K562 (cell line): ENCODE results near the gene VAPB. TPM values are rescaled to one million over a fixed set of nuclear protein-coding genes. Genes with fewer than 3 reads are reported as not detected.
A peak's percentile ranks its signal among the peaks of the same experiment; 100 is the strongest.

Experiments
- ATAC-seq: fragments of 200-7000 bp; cut with Tn5 transposase; 3 replicates; pipeline ENCODE4 v1.9.1; 2020; ENCODE audit warnings: moderate library complexity
- BruUV-seq: library from RNA; stranded (reverse); fragments of 400-500 nt; replicated peaks from 2 replicates; lab custom pipeline; 2021; lab: Mats Ljungman, UMichigan
- CTCF ChIA-PET: fragments of 300-600 bp; formaldehyde crosslinking; extraction: SDS; loops from one replicate; lab custom pipeline; 2021; ENCODE audit warnings: low intra/inter-chr PET ratio; lab: Yijun Ruan, JAX
- POLR2A ChIA-PET: fragments of 300-600, 350-650 bp; sonication (Branson Sonifier 250); formaldehyde crosslinking; extraction: SDS; loops from one replicate; lab custom pipeline; 2021; ENCODE audit warnings: antibody characterized with exemption, inconsistent platforms; lab: Yijun Ruan, JAX
- DNase-seq, 4 experiments: peaks; one replicate each; pipeline versions ENCODE4 v3.0.0 to v3.0.0-alpha.2; 2011 to 2018; ENCODE audit warnings: low spot score in 3 of 4, mixed read lengths in 3 of 4; ENCODE audit errors: extremely low read depth in 1 of 4
- FAIRE-seq: peaks from 2 replicates; lab custom pipeline; 2011; peaks lifted over from hg19 to GRCh38; lab: Jason Lieb, UNC
- H2AFZ ChIP-seq: 2 replicates; pipeline ENCODE4 v1.6.0; 2011; ENCODE audit warnings: low read depth, low read length, control low read depth, inconsistent platforms
- H3K27ac ChIP-seq: fragments of 200-600 bp; 3 replicates; pipeline ENCODE4 v1.8.0; 2011; ENCODE audit warnings: low read depth, mild to moderate bottlenecking, control low read depth, inconsistent platforms, low read length, moderate library complexity, mixed read lengths; ENCODE audit errors: extremely low read depth
- H3K27me3 ChIP-seq, 2 experiments: fragments of 300-600 bp in 1 of 2; 2 replicates in 1 of 2; 3 replicates in 1 of 2; pipeline versions ENCODE4 v1.6.0 to v1.8.0; 2011; ENCODE audit warnings: inconsistent platforms in 2 of 2, low read length in 2 of 2, mild to moderate bottlenecking in 1 of 2, mixed read lengths in 1 of 2, moderate library complexity in 1 of 2; ENCODE audit not compliant: control insufficient read depth in 2 of 2, insufficient read depth in 2 of 2
- H3K36me3 ChIP-seq: fragments of 300-600 bp; 3 replicates; pipeline ENCODE4 v1.8.0; 2011; ENCODE audit warnings: mild to moderate bottlenecking, low read length, inconsistent platforms; ENCODE audit not compliant: control insufficient read depth, insufficient read depth
- H3K4me1 ChIP-seq, 2 experiments: fragments of 200-600 bp in 1 of 2; replicated peaks in 1 of 2; 2 replicates in 1 of 2; 3 replicates in 1 of 2; pipeline versions ENCODE4 v1.5.1 to v1.8.0; 2011; ENCODE audit warnings: inconsistent platforms in 2 of 2, low read length in 2 of 2, mild to moderate bottlenecking in 1 of 2, mixed read lengths in 1 of 2, moderate library complexity in 1 of 2; ENCODE audit not compliant: control insufficient read depth in 2 of 2, insufficient read depth in 2 of 2
- H3K4me2 ChIP-seq: 2 replicates; pipeline ENCODE4 v1.6.1; 2011; ENCODE audit warnings: low read length, control low read depth, inconsistent platforms, mixed read lengths; ENCODE audit not compliant: insufficient read depth
- H3K4me3 ChIP-seq: fragments of 200-600 bp; sonication (generic), shearing (Covaris generic); 2 replicates; pipeline ENCODE4 v1.5.1; 2016; ENCODE audit warnings: control low read depth, inconsistent platforms
- H3K79me2 ChIP-seq: fragments of 200-600 bp; 3 replicates; pipeline ENCODE4 v1.8.0; 2011; ENCODE audit warnings: low read length, inconsistent platforms; ENCODE audit not compliant: control insufficient read depth, insufficient read depth
- H3K9ac ChIP-seq, 2 experiments: 2 replicates each; pipeline versions ENCODE4 v1.6.0 to v1.6.1; 2011; ENCODE audit warnings: low read depth in 2 of 2, low read length in 2 of 2, control low read depth in 1 of 2, inconsistent platforms in 1 of 2, mild to moderate bottlenecking in 1 of 2, mixed read lengths in 1 of 2; ENCODE audit not compliant: insufficient read depth in 1 of 2
- H3K9me1 ChIP-seq: one replicate; pipeline ENCODE4 v1.6.0; 2011; ENCODE audit warnings: inconsistent platforms, mild to moderate bottlenecking, low read length, moderate library complexity; ENCODE audit not compliant: control insufficient read depth, insufficient read depth
- H3K9me3 ChIP-seq: replicated peaks from 2 replicates; pipeline ENCODE4 v1.5.1; 2011; ENCODE audit warnings: low read depth, low read length, inconsistent platforms; ENCODE audit not compliant: control insufficient read depth, insufficient read depth
- H4K20me1 ChIP-seq: replicated peaks from 2 replicates; pipeline ENCODE4 v1.6.1; 2011; ENCODE audit warnings: low read length, inconsistent platforms, mixed read lengths; ENCODE audit not compliant: control insufficient read depth, insufficient read depth
- BRD4 ChIP-seq: fragments of 200-600 bp; sonication (generic); IDR thresholded peaks from 2 replicates; pipeline ENCODE4 v1.6.1; 2017; ENCODE audit warnings: inconsistent platforms
- C11orf30 ChIP-seq: fragments of 450-650 bp; IDR thresholded peaks from 2 replicates; pipeline ENCODE4 v1.6.1; 2016; ENCODE audit warnings: low read depth, mild to moderate bottlenecking
- CTCFL ChIP-seq: IDR thresholded peaks from 2 replicates; pipeline ENCODE4 v1.6.1; 2011; ENCODE audit warnings: borderline replicate concordance, low read depth, mild to moderate bottlenecking, moderate library complexity, low read length; ENCODE audit not compliant: insufficient read depth, poor library complexity, severe bottlenecking
- EZH2 ChIP-seq: IDR thresholded peaks from 2 replicates; pipeline ENCODE4 v1.6.1; 2012; ENCODE audit warnings: low read depth, mild to moderate bottlenecking, inconsistent platforms, low read length, borderline replicate concordance
- HDAC1 ChIP-seq, 2 experiments: fragments of 450-650 bp; IDR thresholded peaks; 2 replicates each; pipeline ENCODE4 v1.6.1; 2016 to 2017; ENCODE audit warnings: inconsistent platforms in 1 of 2, mild to moderate bottlenecking in 1 of 2, moderate library complexity in 1 of 2
- HNRNPLL ChIP-seq: fragments of 200-400 bp; formaldehyde crosslinking; IDR thresholded peaks from 2 replicates; pipeline ENCODE4 v1.6.1; 2017; ENCODE audit warnings: low read length, low read depth, mild to moderate bottlenecking; ENCODE audit not compliant: poor library complexity, severe bottlenecking
- MAFF ChIP-seq: IDR thresholded peaks from 2 replicates; pipeline ENCODE4 v1.6.1; 2012; ENCODE audit warnings: low read length, improper control_type of control experiment
- MAFG ChIP-seq: fragments of 450-650 bp; conservative IDR thresholded peaks from 2 replicates; pipeline ENCODE4 v1.6.1; 2016; ENCODE audit warnings: missing genetic modification characterization, missing compliant biosample characterization
- MAFK ChIP-seq: IDR thresholded peaks from 2 replicates; pipeline ENCODE4 v1.6.1; 2011; ENCODE audit warnings: low read length, improper control_type of control experiment
- ZNF24 ChIP-seq: fragments of 450-650 bp; IDR thresholded peaks from 2 replicates; pipeline ENCODE4 v1.6.1; 2016
- ZNF280A ChIP-seq: fragments of 450-650 bp; IDR thresholded peaks from 2 replicates; pipeline ENCODE4 v1.6.1; 2018; ENCODE audit warnings: mild to moderate bottlenecking, low read depth; ENCODE audit not compliant: partially characterized antibody
- ZNF384 ChIP-seq: IDR thresholded peaks from 2 replicates; pipeline ENCODE4 v1.6.1; 2012; ENCODE audit warnings: low read depth, low read length, improper control_type of control experiment
- ZNF583 ChIP-seq: fragments of 250-450 bp; sonication (Bioruptor Pico); IDR thresholded peaks from 2 replicates; pipeline ENCODE4 v1.4.0; 2020
- WGBS: fragments of 100-300 bp; shearing (Covaris generic); methylation state at CpG from one replicate; pipeline ENCODE4 v1.1.6; 2016; ENCODE audit warnings: low coverage, mixed read lengths; ENCODE audit not compliant: insufficient coverage; ENCODE audit errors: missing lambda C conversion rate; 5-methylcytosine and 5-hydroxymethylcytosine counted together
- in situ Hi-C: fragments of 300-500 bp; cut with MboI; formaldehyde crosslinking; loops from 4 replicates; pipeline ENCODE4 v1.15.0; 2018; ENCODE audit warnings: inconsistent platforms, mixed read lengths
- intact Hi-C: fragments of 100-400 bp; cut with micrococcal nuclease; formaldehyde crosslinking; loops from 2 replicates; pipeline ENCODE4 v1.14.2; 2022
- polyA plus RNA-seq, 8 experiments: library from polyadenylated mRNA; depleted of rRNA in 4 of 8; stranded (reverse) in 5 of 8; unstranded in 3 of 8; fragments of >200 nt; fragmentation: Nextera tagmentation in 2 of 8; fragmentation: Illumina TruSeq in 1 of 8; extraction: Ambion mirVana in 2 of 8; extraction: Trizol in 1 of 8; gene quantifications; 2 replicates each; pipeline versions ENCODE4 v1.2.1 to v1.2.3, GENCODE V29; 2011 to 2014; ENCODE audit warnings: inconsistent platforms in 1 of 8, missing spikeins in 1 of 8
- total RNA-seq, 7 experiments: library from RNA; depleted of rRNA in 6 of 7; stranded (reverse); fragments of >200 nt in 6 of 7; fragmentation: Illumina TruSeq in 2 of 7; extraction: Trizol in 2 of 7; gene quantifications; 2 replicates each; pipeline versions ENCODE4 v1.2.1 to v1.2.3, GENCODE V29; 2011 to 2021; ENCODE audit warnings: low replicate concordance in 1 of 7
- TF ChIP-seq, protein P1 (sequence below): fragments of 450-650 bp; formaldehyde crosslinking; IDR thresholded peaks from 2 replicates; pipeline ENCODE4 v1.4.0; 2020; ENCODE audit warnings: mild to moderate bottlenecking, moderate library complexity

The VAPB gene
- total and polyA plus RNA-seq, 9 of the 15 experiments (the other 6 are each of a cell fraction or from before 2014, with no cell fraction given), result 3.4 to 51.0 (median 27.9) TPM

- Histone ChIP-seq H3K36me3 (peaks cover 90% of the 10 kb centered on the region), H2AFZ (no peak overlapping the region), H4K20me1 (peaks cover 4% of the 10 kb centered on the region; the same call in 1 of the 2 replicates), H3K9me3 (no peaks in the 10 kb centered on the region), H3K9me1 (no peaks in the 10 kb centered on the region), H3K4me2 (no peak overlapping the region), H3K9ac (no peak overlapping the region), H3K27ac (no peak overlapping the region; the same call in 2 of the 3 replicates), H3K4me1 (no peaks in the 10 kb centered on the region), H3K79me2 (peaks cover 74% of the 10 kb centered on the region), H3K27me3 (no peaks in the 10 kb centered on the region), H3K4me3 (no peak overlapping the region)
- ChIA-PET POLR2A (interaction anchor here (0.8 kb wide), 1 partner anchor 20 kb away, joined by 3 read pairs; no protein-coding TSS in a partner anchor), CTCF (no interaction called here)
- in situ Hi-C loops, result no loop called here
- no TSS peak for BruUV-seq
- FAIRE-seq, result no peak
- no peak for ATAC-seq
- intact Hi-C loops, result no loop called here
- WGBS, result 86% methylated on average over 5 of the region's 5 CpGs
- no peak for DNase-seq
- TF ChIP-seq EZH2 (no peak), HNRNPLL (no peak), MAFG (tag) (peak; percentile 83), ZNF24 (no peak), ZNF280A (no peak), CTCFL (no peak), BRD4 (no peak), ZNF583 (CRISPR knock-in tag) (no peak), ZNF384 (no peak), MAFK (peak; percentile 89), C11orf30 (peak; percentile 84), MAFF (peak; percentile 92), HDAC1 (IDR thresholded peaks at IDR 0.05) (no peak)
- TF ChIP-seq, protein P1, sequence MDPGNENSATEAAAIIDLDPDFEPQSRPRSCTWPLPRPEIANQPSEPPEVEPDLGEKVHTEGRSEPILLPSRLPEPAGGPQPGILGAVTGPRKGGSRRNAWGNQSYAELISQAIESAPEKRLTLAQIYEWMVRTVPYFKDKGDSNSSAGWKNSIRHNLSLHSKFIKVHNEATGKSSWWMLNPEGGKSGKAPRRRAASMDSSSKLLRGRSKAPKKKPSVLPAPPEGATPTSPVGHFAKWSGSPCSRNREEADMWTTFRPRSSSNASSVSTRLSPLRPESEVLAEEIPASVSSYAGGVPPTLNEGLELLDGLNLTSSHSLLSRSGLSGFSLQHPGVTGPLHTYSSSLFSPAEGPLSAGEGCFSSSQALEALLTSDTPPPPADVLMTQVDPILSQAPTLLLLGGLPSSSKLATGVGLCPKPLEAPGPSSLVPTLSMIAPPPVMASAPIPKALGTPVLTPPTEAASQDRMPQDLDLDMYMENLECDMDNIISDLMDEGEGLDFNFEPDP (CRISPR knock-in tag), result no peak
These were observed 50.2 kb downstream of the VAPB start for GRCh38 chr20:58438970-58439808.
